Tibial nerve (tissue), 4 donors: ENCODE measurements around the gene GORAB. TPM values are rescaled to one million over a fixed set of nuclear protein-coding genes. Genes with fewer than 3 reads are reported as not detected.

Experiments
- DNase-seq, 2 donors: peaks; one replicate each; pipeline ENCODE4 v3.0.0-alpha.2; 2019; ENCODE audit warnings: low spot score in 2 of 2
- H3K27ac ChIP-seq, 4 donors: fragments of 200-600 bp; sonication (generic) in 3 of 4; one replicate each; pipeline ENCODE4 v1.5.1; 2017 to 2019; ENCODE audit warnings: mild to moderate bottlenecking in 1 of 4
- H3K27me3 ChIP-seq, 2 donors: fragments of 200-600 bp; sonication (generic) in 1 of 2; one replicate each; pipeline versions ENCODE4 v1.5.1 to v1.6.0; 2017 to 2019
- H3K36me3 ChIP-seq, 3 donors: fragments of 200-600 bp; sonication (generic); one replicate each; pipeline ENCODE4 v1.5.1; 2018 to 2019
- H3K4me1 ChIP-seq, 4 donors: fragments of 200-600 bp; sonication (generic) in 3 of 4; one replicate each; pipeline ENCODE4 v1.5.1; 2017 to 2019
- H3K4me3 ChIP-seq, 4 donors: fragments of 200-600 bp; sonication (generic) in 3 of 4; one replicate each; pipeline ENCODE4 v1.5.1; 2017 to 2019; ENCODE audit warnings: mild to moderate bottlenecking in 1 of 4, moderate library complexity in 1 of 4
- H3K9me3 ChIP-seq, 4 donors: fragments of 200-600 bp; sonication (generic) in 3 of 4; one replicate each; pipeline ENCODE4 v1.5.1; 2017 to 2019
- CTCF ChIP-seq, 5 experiments: fragments of 200-600 bp in 3 of 5; fragments of 450-650 bp in 2 of 5; sonication (generic) in 3 of 5; IDR thresholded peaks; one replicate each; pipeline ENCODE4 v1.5.1; 2016 to 2019; ENCODE audit warnings: antibody characterized with exemption in 5 of 5, mild to moderate bottlenecking in 3 of 5, moderate library complexity in 2 of 5
- EP300 ChIP-seq, 2 donors: sonication (generic); formaldehyde crosslinking; IDR thresholded peaks; one replicate each; pipeline ENCODE4 v1.6.1; 2017; ENCODE audit warnings: antibody characterized with exemption in 2 of 2, mild to moderate bottlenecking in 1 of 2
- POLR2A ChIP-seq, 2 donors: fragments of 450-650 bp; IDR thresholded peaks; one replicate each; pipeline ENCODE4 v1.6.1; 2017; ENCODE audit warnings: antibody characterized with exemption in 2 of 2, mild to moderate bottlenecking in 2 of 2, moderate library complexity in 2 of 2
- WGBS, 2 donors: methylation state at CpG; one replicate each; pipeline ENCODE4 v1.1.5; 2018; 5-methylcytosine and 5-hydroxymethylcytosine counted together
- total RNA-seq, 4 donors: library from RNA; depleted of rRNA; stranded (reverse); fragments of >200 nt; gene quantifications; one replicate each; pipeline ENCODE4 v1.1.0, GENCODE V29; 2016

The GORAB gene
- total RNA-seq, 4 donors from 2014 or later, result 8.6 to 35.2 (median 11.2) TPM

DNA sequence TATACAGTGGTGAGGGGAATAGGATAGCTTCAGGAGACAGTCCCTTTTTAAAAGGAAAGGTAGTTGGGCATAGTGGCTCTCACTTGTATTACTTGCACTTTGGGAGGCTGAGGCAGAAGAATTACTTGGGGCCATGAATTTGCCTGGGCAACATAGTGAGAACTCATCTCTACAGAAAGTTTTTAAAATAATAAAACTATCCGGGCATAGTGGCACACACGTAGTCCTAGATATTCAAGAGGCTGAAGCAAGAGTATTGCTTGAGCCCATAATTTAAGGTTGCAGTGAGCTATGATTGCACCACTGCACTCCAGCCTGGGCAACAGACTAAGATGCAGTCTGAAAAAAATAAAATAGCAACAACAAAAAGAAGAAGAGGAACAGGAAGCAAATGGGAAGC, 27.2 kb downstream of the GORAB start:
- H3K4me3 ChIP-seq, result no peak overlapping the region
- H3K27ac ChIP-seq, result no peak overlapping the region
- 91 to 95% methylated on average over 2 of the region's 2 CpGs for WGBS, 2 donors

GRCh38 chr1:170560681-170561285, 28.8 kb downstream of the GORAB start:
- WGBS, 2 donors, result 85 to 93% methylated on average over 4 of the region's 4 CpGs
- no peak overlapping the region for H3K27ac ChIP-seq
- no peaks in the 10 kb centered on the region for H3K27me3 ChIP-seq
- peaks cover 0 to 8% (median 0%) of the 10 kb centered on the region in 4 donors for H3K9me3 ChIP-seq
- TF ChIP-seq EP300 (IDR thresholded peaks at IDR 0.05) (no peak), CTCF (IDR thresholded peaks at IDR 0.05) (no peak), POLR2A (IDR thresholded peaks at IDR 0.05) (no peak)
- H3K4me1 ChIP-seq, result peaks cover 0 to 23% (median 11%) of the 10 kb centered on the region in 4 donors
- H3K4me3 ChIP-seq, result no peak overlapping the region
- H3K36me3 ChIP-seq, result peaks cover 0 to 6% (median 0%) of the 10 kb centered on the region in 3 donors
- no peak for DNase-seq

More for the DNA sequence above, 27.2 kb downstream of the GORAB start:
- Histone ChIP-seq H3K27me3 (no peaks in the 10 kb centered on the region), H3K36me3 (peaks cover 0 to 15% (median 0%) of the 10 kb centered on the region in 3 donors), H3K4me1 (peaks cover 0 to 19% (median 11%) of the 10 kb centered on the region in 4 donors), H3K9me3 (peaks cover 0 to 8% (median 0%) of the 10 kb centered on the region in 4 donors)
- DNase-seq, result no peak
- no peak for TF ChIP-seq CTCF (IDR thresholded peaks at IDR 0.05)
- TF ChIP-seq EP300 (IDR thresholded peaks at IDR 0.05), result no peak
- TF ChIP-seq POLR2A (IDR thresholded peaks at IDR 0.05), result no peak

DNA sequence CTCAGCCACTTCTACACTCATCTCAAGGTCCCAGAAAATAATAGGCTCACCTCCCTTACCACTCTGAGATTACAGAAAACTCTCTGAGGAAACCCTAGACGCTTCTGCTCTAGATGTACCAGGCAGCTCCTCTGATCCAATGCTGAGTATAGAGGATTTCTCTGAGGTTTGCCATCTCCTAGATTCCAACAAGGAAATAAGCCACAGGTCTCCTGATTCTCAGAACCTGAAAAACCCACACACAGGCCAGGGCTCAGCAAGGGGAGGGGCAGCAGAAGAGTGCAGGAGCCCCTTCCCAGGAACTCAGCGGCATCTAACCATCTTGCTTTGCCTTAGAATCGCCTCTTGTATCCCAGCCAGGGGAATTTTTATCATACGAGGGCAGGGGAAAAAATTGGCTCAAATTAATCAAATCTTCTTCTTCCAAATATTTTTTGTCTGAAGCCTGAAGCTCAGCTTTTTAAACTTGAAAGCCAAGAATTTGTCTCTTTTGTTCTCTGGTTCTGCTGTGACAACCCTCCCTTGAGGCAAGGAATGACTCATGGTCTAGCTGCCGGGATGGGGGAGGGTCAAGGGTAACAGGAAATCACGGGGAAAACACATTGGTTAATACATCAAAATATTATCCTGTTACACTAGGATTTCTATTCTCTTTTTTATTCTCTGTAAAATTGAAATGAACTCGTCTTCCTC, 30.8 kb downstream of the GORAB start:
- Histone ChIP-seq H3K36me3 (peaks cover 0 to 5% (median 0%) of the 10 kb centered on the region in 3 donors), H3K4me1 (peaks cover 0 to 23% (median 11%) of the 10 kb centered on the region in 4 donors), H3K27ac (peak overlapping the region in 3 of 4 donors; percentile 15 to 90 (median 83)), H3K9me3 (peaks cover 0 to 8% (median 0%) of the 10 kb centered on the region in 4 donors), H3K27me3 (no peaks in the 10 kb centered on the region), H3K4me3 (peak overlapping the region in 1 of 4 donors; percentile 22)
- peak; percentile 25 to 82 for DNase-seq
- TF ChIP-seq CTCF (IDR thresholded peaks at IDR 0.05) (no peak), POLR2A (IDR thresholded peaks at IDR 0.05) (no peak), EP300 (IDR thresholded peaks at IDR 0.05) (peak; percentile 56 to 92)
- WGBS, 2 donors, result 18 to 23% methylated on average over 7 of the region's 7 CpGs

- Histone ChIP-seq H3K4me1 (peaks cover 0 to 20% (median 9%) of the 10 kb centered on the region in 4 donors), H3K27me3 (no peaks in the 10 kb centered on the region), H3K4me3 (no peak overlapping the region), H3K36me3 (no peaks in the 10 kb centered on the region), H3K27ac (no peak overlapping the region), H3K9me3 (peaks cover 0 to 13% (median 0%) of the 10 kb centered on the region in 4 donors)
- TF ChIP-seq POLR2A (IDR thresholded peaks at IDR 0.05) (no peak), EP300 (IDR thresholded peaks at IDR 0.05) (no peak), CTCF (IDR thresholded peaks at IDR 0.05) (no peak)
- DNase-seq, result no peak
- 69 to 74% methylated on average over 3 of the region's 3 CpGs for WGBS, 2 donors
These were observed 35.2 kb downstream of the GORAB start for GRCh38 chr1:170567214-170567613.

DNA sequence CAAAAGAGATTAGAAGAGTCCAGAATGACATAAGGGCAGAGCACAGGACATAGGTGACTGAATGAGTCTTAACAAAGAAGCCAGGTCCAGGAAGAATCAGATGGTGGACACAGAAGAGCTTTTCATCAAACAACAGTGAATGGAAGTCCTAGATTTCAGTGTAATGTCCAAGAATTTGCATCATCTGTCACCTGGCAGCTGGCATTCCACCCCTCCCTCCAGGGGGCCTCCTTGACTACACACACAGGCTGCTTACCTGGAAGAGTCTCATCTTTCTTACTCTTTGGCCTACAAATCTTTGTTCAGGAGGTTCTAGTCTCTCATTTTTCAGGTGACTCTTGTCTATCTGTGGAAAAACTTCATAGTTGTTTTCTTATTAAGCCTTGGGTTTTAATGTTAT, 36.2 kb downstream of the GORAB start:
- no peak overlapping the region for H3K4me3 ChIP-seq
- peaks cover 0 to 13% (median 0%) of the 10 kb centered on the region in 4 donors for H3K9me3 ChIP-seq
- H3K27ac ChIP-seq, result no peak overlapping the region
- H3K27me3 ChIP-seq, result no peaks in the 10 kb centered on the region
- TF ChIP-seq CTCF (IDR thresholded peaks at IDR 0.05) (no peak), POLR2A (IDR thresholded peaks at IDR 0.05) (no peak), EP300 (IDR thresholded peaks at IDR 0.05) (no peak)
- peaks cover 0 to 10% (median 4%) of the 10 kb centered on the region in 4 donors for H3K4me1 ChIP-seq
- DNase-seq, result no peak
- no peaks in the 10 kb centered on the region for H3K36me3 ChIP-seq
